ENCODE results near the gene SHD.

SHD gene

GRCh38 chr19:4291184-4291732, 12.2 kb downstream of the SHD start:
- no peak overlapping the region for H2BK120ac ChIP-seq (ENCODE audit: low read depth, low read length)
- H2AK5ac ChIP-seq (ENCODE audit: low read depth, low read length): peak overlapping the region; percentile 81
- no peak overlapping the region for H3K27ac ChIP-seq (replicated peaks; ENCODE audit: low read length)
- WGBS, 2 donors (ENCODE audit: extremely low coverage in 2 of 2, insufficient read length in 2 of 2, insufficient replicate concordance in 1 of 2): no CpG with 5 or more reads among the region's 8 CpGs
- H3K4me2 ChIP-seq (ENCODE audit: insufficient read depth, low read length, poor library complexity, severe bottlenecking): no peak overlapping the region
- H3K79me1 ChIP-seq (ENCODE audit: low read depth, low read length): no peaks in the 10 kb centered on the region
- no peak overlapping the region for H2BK15ac ChIP-seq (ENCODE audit: low read length)
- no peak overlapping the region for H3K14ac ChIP-seq (ENCODE audit: low read length)
- no peak for DNase-seq (ENCODE audit: low spot score)
- H3K23ac ChIP-seq (ENCODE audit: low read depth, low read length, poor library complexity): no peak overlapping the region
- no peaks in the 10 kb centered on the region for H3K27me3 ChIP-seq (ENCODE audit: control insufficient read depth in 3 of 3, insufficient read depth in 3 of 3, low read depth in 1 of 3, low read length in 3 of 3)
- no peak overlapping the region for H3K4me3 ChIP-seq (ENCODE audit: low read length in 2 of 2)
- peaks cover 0 to 24% of the 10 kb centered on the region in 2 donors for H3K36me3 ChIP-seq (replicated peaks in 1 of 2; ENCODE audit: control insufficient read depth in 2 of 2, insufficient read depth in 2 of 2, low read length in 2 of 2)
- H4K91ac ChIP-seq (ENCODE audit: low read depth, low read length, poor library complexity): no peak overlapping the region
- H3K9me3 ChIP-seq (replicated peaks in 1 of 2; ENCODE audit: control insufficient read depth in 2 of 2, insufficient read depth in 1 of 2, low read depth in 1 of 2, low read length in 2 of 2): no peaks in the 10 kb centered on the region
- H4K8ac ChIP-seq (ENCODE audit: low read depth, low read length): no peak overlapping the region
- H2AFZ ChIP-seq (ENCODE audit: low read length): peak overlapping the region; percentile 11
- no peak overlapping the region for H2BK5ac ChIP-seq (ENCODE audit: low read length)
- H3K9ac ChIP-seq (ENCODE audit: low read depth, low read length, poor library complexity): no peak overlapping the region
- H3K18ac ChIP-seq (ENCODE audit: low read length): peak overlapping the region; percentile 74
- H3K4ac ChIP-seq (ENCODE audit: low read length): no peak overlapping the region
- no peak overlapping the region for H2BK12ac ChIP-seq (ENCODE audit: low read length)
- H3K4me1 ChIP-seq (ENCODE audit: control insufficient read depth in 2 of 2, insufficient read depth in 1 of 2, low read depth in 1 of 2, low read length in 2 of 2): peaks cover 7% of the 10 kb centered on the region in 2 donors

- no peaks in the 10 kb centered on the region for H3K27me3 ChIP-seq (ENCODE audit: control insufficient read depth in 3 of 3, insufficient read depth in 3 of 3, low read depth in 1 of 3, low read length in 3 of 3)
- no peak overlapping the region for H3K14ac ChIP-seq (ENCODE audit: low read length)
- no peak overlapping the region for H3K4ac ChIP-seq (ENCODE audit: low read length)
- H2BK15ac ChIP-seq (ENCODE audit: low read length): no peak overlapping the region
- H3K9ac ChIP-seq (ENCODE audit: low read depth, low read length, poor library complexity): no peak overlapping the region
- H3K36me3 ChIP-seq (replicated peaks in 1 of 2; ENCODE audit: control insufficient read depth in 2 of 2, insufficient read depth in 2 of 2, low read length in 2 of 2): peaks cover 0 to 18% of the 10 kb centered on the region in 2 donors
- H2BK12ac ChIP-seq (ENCODE audit: low read length): no peak overlapping the region
- no peaks in the 10 kb centered on the region for H3K79me1 ChIP-seq (ENCODE audit: low read depth, low read length)
- H4K91ac ChIP-seq (ENCODE audit: low read depth, low read length, poor library complexity): no peak overlapping the region
- no peak overlapping the region for H3K23ac ChIP-seq (ENCODE audit: low read depth, low read length, poor library complexity)
- peak overlapping the region; percentile 70 for H2AK5ac ChIP-seq (ENCODE audit: low read depth, low read length)
- no peak overlapping the region for H4K8ac ChIP-seq (ENCODE audit: low read depth, low read length)
- no peaks in the 10 kb centered on the region for H3K9me3 ChIP-seq (replicated peaks in 1 of 2; ENCODE audit: control insufficient read depth in 2 of 2, insufficient read depth in 1 of 2, low read depth in 1 of 2, low read length in 2 of 2)
- H3K4me2 ChIP-seq (ENCODE audit: insufficient read depth, low read length, poor library complexity, severe bottlenecking): no peak overlapping the region
- no peak for DNase-seq (ENCODE audit: low spot score)
- peak overlapping the region; percentile 28 for H3K18ac ChIP-seq (ENCODE audit: low read length)
- no peak overlapping the region for H3K27ac ChIP-seq (replicated peaks; ENCODE audit: low read length)
- H3K4me1 ChIP-seq (ENCODE audit: control insufficient read depth in 2 of 2, insufficient read depth in 1 of 2, low read depth in 1 of 2, low read length in 2 of 2): peaks cover 7% of the 10 kb centered on the region in 2 donors
- H2BK5ac ChIP-seq (ENCODE audit: low read length): no peak overlapping the region
- no peak overlapping the region for H2AFZ ChIP-seq (ENCODE audit: low read length)
- H3K4me3 ChIP-seq (ENCODE audit: low read length in 2 of 2): no peak overlapping the region
- H2BK120ac ChIP-seq (ENCODE audit: low read depth, low read length): no peak overlapping the region
- no CpG with 5 or more reads among the region's 15 CpGs for WGBS, 2 donors (ENCODE audit: extremely low coverage in 2 of 2, insufficient read length in 2 of 2, insufficient replicate concordance in 1 of 2)
Measured at GRCh38 chr19:4292515-4292914, 13.4 kb downstream of the SHD start.

GRCh38 chr19:4294389-4294788, 15.3 kb downstream of the SHD start:
- Histone ChIP-seq H2BK5ac (ENCODE audit: low read length) (no peak overlapping the region), H2AFZ (ENCODE audit: low read length) (no peak overlapping the region), H3K4me2 (ENCODE audit: insufficient read depth, low read length, poor library complexity, severe bottlenecking) (peak overlapping the region; percentile 11), H2BK15ac (ENCODE audit: low read length) (no peak overlapping the region), H3K36me3 (replicated peaks in 1 of 2; ENCODE audit: control insufficient read depth in 2 of 2, insufficient read depth in 2 of 2, low read length in 2 of 2) (peaks cover 0 to 7% of the 10 kb centered on the region in 2 donors), H3K4me1 (ENCODE audit: control insufficient read depth in 2 of 2, insufficient read depth in 1 of 2, low read depth in 1 of 2, low read length in 2 of 2) (peaks cover 7% of the 10 kb centered on the region in 2 donors), H3K4ac (ENCODE audit: low read length) (peak overlapping the region; percentile 11), H3K27ac (replicated peaks; ENCODE audit: low read length) (no peak overlapping the region), H3K9ac (ENCODE audit: low read depth, low read length, poor library complexity) (no peak overlapping the region), H4K8ac (ENCODE audit: low read depth, low read length) (no peak overlapping the region), H3K79me1 (ENCODE audit: low read depth, low read length) (no peaks in the 10 kb centered on the region), H3K14ac (ENCODE audit: low read length) (no peak overlapping the region), H3K18ac (ENCODE audit: low read length) (peak overlapping the region; percentile 28), H2AK5ac (ENCODE audit: low read depth, low read length) (peak overlapping the region; percentile 35), H3K27me3 (ENCODE audit: control insufficient read depth in 3 of 3, insufficient read depth in 3 of 3, low read depth in 1 of 3, low read length in 3 of 3) (no peaks in the 10 kb centered on the region), H2BK12ac (ENCODE audit: low read length) (peak overlapping the region; percentile 58), H3K4me3 (ENCODE audit: low read length in 2 of 2) (no peak overlapping the region), H2BK120ac (ENCODE audit: low read depth, low read length) (no peak overlapping the region), H3K23ac (ENCODE audit: low read depth, low read length, poor library complexity) (peak overlapping the region; percentile 73), H4K91ac (ENCODE audit: low read depth, low read length, poor library complexity) (no peak overlapping the region), H3K9me3 (replicated peaks in 1 of 2; ENCODE audit: control insufficient read depth in 2 of 2, insufficient read depth in 1 of 2, low read depth in 1 of 2, low read length in 2 of 2) (no peaks in the 10 kb centered on the region)
- DNase-seq (ENCODE audit: low spot score): no peak
- no CpG with 5 or more reads among the region's 10 CpGs for WGBS, 2 donors (ENCODE audit: extremely low coverage in 2 of 2, insufficient read length in 2 of 2, insufficient replicate concordance in 1 of 2)

DNA sequence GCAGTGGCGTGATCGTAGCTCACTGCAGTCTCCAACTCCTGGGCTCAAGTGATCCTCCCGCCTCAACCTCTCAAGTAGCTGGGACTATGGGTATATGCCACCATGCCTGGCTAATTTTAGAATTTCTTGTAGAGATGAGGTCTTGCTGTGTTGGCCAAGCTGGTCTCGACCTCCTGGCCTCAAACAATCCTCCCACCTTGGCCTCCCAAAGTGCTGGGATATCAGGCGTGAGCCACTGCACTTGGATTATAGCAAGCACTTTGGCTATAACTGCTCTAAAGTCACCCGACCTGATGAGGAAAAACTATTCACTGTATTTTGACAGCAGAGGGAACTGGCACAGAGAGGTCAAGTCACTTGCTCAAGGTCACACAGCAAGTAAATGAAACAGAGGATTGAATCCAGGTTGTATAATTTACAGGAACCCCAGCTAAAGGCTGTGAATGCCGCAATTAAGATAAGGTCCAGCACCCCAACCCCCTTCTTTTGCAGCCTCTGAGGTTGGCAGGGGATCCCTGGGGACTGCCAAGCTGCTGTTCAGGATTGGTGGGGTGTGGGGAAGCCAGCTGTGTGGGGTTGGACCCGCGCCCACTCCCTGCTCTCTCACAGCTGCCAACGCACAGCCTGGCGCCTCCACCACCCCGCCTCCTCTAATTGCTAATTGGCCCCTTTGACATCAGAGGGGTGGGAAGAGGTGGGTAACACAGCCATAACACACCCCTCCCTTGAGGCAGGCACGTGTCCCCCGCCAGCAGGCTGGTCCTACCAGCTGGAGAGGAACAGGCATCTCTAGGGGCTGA, 17.1 kb downstream of the SHD start:
- Histone ChIP-seq H3K79me1 (ENCODE audit: low read depth, low read length) (no peaks in the 10 kb centered on the region), H2BK12ac (ENCODE audit: low read length) (peak overlapping the region; percentile 36), H3K18ac (ENCODE audit: low read length) (peak overlapping the region; percentile 12), H4K8ac (ENCODE audit: low read depth, low read length) (no peak overlapping the region), H3K9ac (ENCODE audit: low read depth, low read length, poor library complexity) (no peak overlapping the region), H3K4me3 (ENCODE audit: low read length in 2 of 2) (no peak overlapping the region), H3K27ac (replicated peaks; ENCODE audit: low read length) (no peak overlapping the region), H2AK5ac (ENCODE audit: low read depth, low read length) (no peak overlapping the region), H4K91ac (ENCODE audit: low read depth, low read length, poor library complexity) (no peak overlapping the region), H2BK120ac (ENCODE audit: low read depth, low read length) (no peak overlapping the region), H3K4me2 (ENCODE audit: insufficient read depth, low read length, poor library complexity, severe bottlenecking) (no peak overlapping the region), H3K9me3 (replicated peaks in 1 of 2; ENCODE audit: control insufficient read depth in 2 of 2, insufficient read depth in 1 of 2, low read depth in 1 of 2, low read length in 2 of 2) (no peaks in the 10 kb centered on the region), H3K27me3 (ENCODE audit: control insufficient read depth in 3 of 3, insufficient read depth in 3 of 3, low read depth in 1 of 3, low read length in 3 of 3) (no peaks in the 10 kb centered on the region), H3K36me3 (replicated peaks in 1 of 2; ENCODE audit: control insufficient read depth in 2 of 2, insufficient read depth in 2 of 2, low read length in 2 of 2) (no peaks in the 10 kb centered on the region), H3K14ac (ENCODE audit: low read length) (no peak overlapping the region), H2AFZ (ENCODE audit: low read length) (no peak overlapping the region), H2BK15ac (ENCODE audit: low read length) (no peak overlapping the region), H2BK5ac (ENCODE audit: low read length) (no peak overlapping the region), H3K23ac (ENCODE audit: low read depth, low read length, poor library complexity) (no peak overlapping the region), H3K4ac (ENCODE audit: low read length) (no peak overlapping the region), H3K4me1 (ENCODE audit: control insufficient read depth in 2 of 2, insufficient read depth in 1 of 2, low read depth in 1 of 2, low read length in 2 of 2) (peaks cover 3 to 5% of the 10 kb centered on the region in 2 donors)
- no CpG with 5 or more reads among the region's 14 CpGs for WGBS, 2 donors (ENCODE audit: extremely low coverage in 2 of 2, insufficient read length in 2 of 2, insufficient replicate concordance in 1 of 2)
- DNase-seq (ENCODE audit: low spot score): no peak
